Suprapubic skin (tissue), 4 donors: ENCODE results near the gene CCDC148. TPM values are rescaled to one million over a fixed set of nuclear protein-coding genes. Genes with fewer than 3 reads are reported as not detected.
"Not testable (repeated sequence)": the region's sequence is repeated elsewhere in the genome, so short reads cannot be mapped to it uniquely, and the experiment has no call there.

Source experiments
- DNase-seq, 2 donors: peaks; one replicate each; pipeline ENCODE4 v3.0.0-alpha.2; 2019; ENCODE audit warnings: low spot score in 2 of 2
- H3K27ac ChIP-seq: fragments of 200-600 bp; sonication (generic); one replicate; pipeline ENCODE4 v1.5.1; 2019
- H3K27me3 ChIP-seq: fragments of 200-600 bp; sonication (generic); one replicate; pipeline ENCODE4 v1.5.1; 2019
- H3K36me3 ChIP-seq: fragments of 200-600 bp; sonication (generic); one replicate; pipeline ENCODE4 v1.5.1; 2019
- H3K4me1 ChIP-seq: fragments of 200-600 bp; sonication (generic); one replicate; pipeline ENCODE4 v1.5.1; 2019
- H3K4me3 ChIP-seq: fragments of 200-600 bp; sonication (generic); one replicate; pipeline ENCODE4 v1.5.1; 2019; ENCODE audit warnings: mild to moderate bottlenecking
- H3K9me3 ChIP-seq: fragments of 200-600 bp; sonication (generic); one replicate; pipeline ENCODE4 v1.5.1; 2019
- EP300 ChIP-seq: sonication (generic); formaldehyde crosslinking; IDR thresholded peaks from one replicate; pipeline ENCODE4 v1.6.1; 2017; ENCODE audit warnings: antibody characterized with exemption
- POLR2A ChIP-seq, 2 donors: fragments of 450-650 bp; IDR thresholded peaks; one replicate each; pipeline ENCODE4 v1.6.1; 2017; ENCODE audit warnings: antibody characterized with exemption in 2 of 2, mild to moderate bottlenecking in 2 of 2, moderate library complexity in 2 of 2
- POLR2AphosphoS5 ChIP-seq, 3 donors: sonication (generic); formaldehyde crosslinking; IDR thresholded peaks; one replicate each; pipeline ENCODE4 v1.6.1; 2017; ENCODE audit warnings: antibody characterized with exemption in 3 of 3
- WGBS: methylation state at CpG from one replicate; pipeline ENCODE4 v1.1.5; 2018; 5-methylcytosine and 5-hydroxymethylcytosine counted together
- total RNA-seq, 4 donors: library from RNA; depleted of rRNA; stranded (reverse); fragments of >200 nt; gene quantifications; one replicate each; pipeline ENCODE4 v1.1.0, GENCODE V29; 2016
- TF ChIP-seq, protein P1 (sequence below), 2 donors: fragments of 200-600 bp in 1 of 2; fragments of 450-650 bp in 1 of 2; sonication (generic) in 1 of 2; IDR thresholded peaks; one replicate each; pipeline ENCODE4 v1.5.1; 2016 to 2019; ENCODE audit warnings: antibody characterized with exemption in 2 of 2, mild to moderate bottlenecking in 1 of 2, moderate library complexity in 1 of 2

CCDC148 gene
- total RNA-seq, 4 donors from 2014 or later: 0.29 to 0.72 (median 0.42) TPM; not detected in 1

DNA sequence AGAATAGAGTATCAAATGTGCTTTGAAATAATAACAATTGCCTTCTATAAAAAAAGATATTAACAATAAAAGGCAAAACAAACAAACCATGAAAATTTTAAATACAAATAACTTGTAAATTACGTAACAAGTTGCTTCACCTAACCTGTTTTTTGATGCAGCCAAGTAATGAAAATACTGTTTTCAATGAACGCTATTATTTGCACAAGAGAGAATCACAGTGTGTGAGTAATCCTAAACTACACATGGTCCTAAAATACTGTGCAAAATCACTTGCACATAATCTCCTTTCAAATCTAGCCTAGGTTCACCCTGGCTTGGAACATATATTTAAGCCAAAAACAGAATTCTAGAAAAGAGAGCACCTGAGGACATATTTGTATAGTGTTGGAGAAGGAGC, 98.9 kb downstream of the CCDC148 start:
- 64% methylated on average over 2 of the region's 2 CpGs for WGBS
- no peaks in the 10 kb centered on the region for H3K36me3 ChIP-seq
- H3K27me3 ChIP-seq: no peaks in the 10 kb centered on the region
- no peaks in the 10 kb centered on the region for H3K9me3 ChIP-seq
- no peak overlapping the region for H3K4me3 ChIP-seq
- no peaks in the 10 kb centered on the region for H3K4me1 ChIP-seq
- DNase-seq: no peak
- TF ChIP-seq POLR2AphosphoS5 (IDR thresholded peaks at IDR 0.05) (no peak), EP300 (no peak), POLR2A (IDR thresholded peaks at IDR 0.05) (no peak)
- TF ChIP-seq, protein P1, sequence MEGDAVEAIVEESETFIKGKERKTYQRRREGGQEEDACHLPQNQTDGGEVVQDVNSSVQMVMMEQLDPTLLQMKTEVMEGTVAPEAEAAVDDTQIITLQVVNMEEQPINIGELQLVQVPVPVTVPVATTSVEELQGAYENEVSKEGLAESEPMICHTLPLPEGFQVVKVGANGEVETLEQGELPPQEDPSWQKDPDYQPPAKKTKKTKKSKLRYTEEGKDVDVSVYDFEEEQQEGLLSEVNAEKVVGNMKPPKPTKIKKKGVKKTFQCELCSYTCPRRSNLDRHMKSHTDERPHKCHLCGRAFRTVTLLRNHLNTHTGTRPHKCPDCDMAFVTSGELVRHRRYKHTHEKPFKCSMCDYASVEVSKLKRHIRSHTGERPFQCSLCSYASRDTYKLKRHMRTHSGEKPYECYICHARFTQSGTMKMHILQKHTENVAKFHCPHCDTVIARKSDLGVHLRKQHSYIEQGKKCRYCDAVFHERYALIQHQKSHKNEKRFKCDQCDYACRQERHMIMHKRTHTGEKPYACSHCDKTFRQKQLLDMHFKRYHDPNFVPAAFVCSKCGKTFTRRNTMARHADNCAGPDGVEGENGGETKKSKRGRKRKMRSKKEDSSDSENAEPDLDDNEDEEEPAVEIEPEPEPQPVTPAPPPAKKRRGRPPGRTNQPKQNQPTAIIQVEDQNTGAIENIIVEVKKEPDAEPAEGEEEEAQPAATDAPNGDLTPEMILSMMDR (IDR thresholded peaks at IDR 0.05): no peak
- no peak overlapping the region for H3K27ac ChIP-seq

- H3K27ac ChIP-seq: no peak overlapping the region
- H3K36me3 ChIP-seq: no peaks in the 10 kb centered on the region
- no peaks in the 10 kb centered on the region for H3K4me1 ChIP-seq
- no peaks in the 10 kb centered on the region for H3K9me3 ChIP-seq
- H3K27me3 ChIP-seq: no peaks in the 10 kb centered on the region
- TF ChIP-seq EP300: no peak
- TF ChIP-seq, protein P1 (IDR thresholded peaks at IDR 0.05): no peak
- no peak for TF ChIP-seq POLR2AphosphoS5 (IDR thresholded peaks at IDR 0.05)
- TF ChIP-seq POLR2A (IDR thresholded peaks at IDR 0.05): no peak
- no peak overlapping the region for H3K4me3 ChIP-seq
- WGBS: 92% methylated on average over 1 of the region's 1 CpG
- DNase-seq: no peak
These were observed 99.4 kb downstream of the CCDC148 start for GRCh38 chr2:158357122-158357521.

- not testable (repeated sequence) for H3K36me3 ChIP-seq, H3K4me3 ChIP-seq, H3K9me3 ChIP-seq, DNase-seq, H3K27ac ChIP-seq, H3K4me1 ChIP-seq, H3K27me3 ChIP-seq
- WGBS: no CpG with 5 or more reads among the region's 14 CpGs
These were observed 105.1 kb downstream of the CCDC148 start for GRCh38 chr2:158351466-158351816.

- H3K27ac ChIP-seq, DNase-seq, H3K4me1 ChIP-seq, H3K9me3 ChIP-seq, H3K27me3 ChIP-seq, H3K36me3 ChIP-seq, H3K4me3 ChIP-seq: not testable (repeated sequence)
- whole genome bisulfite sequencing: 95% methylated on average over 18 of the region's 20 CpGs
These were observed 105.6 kb downstream of the CCDC148 start for GRCh38 chr2:158350751-158351465.

GRCh38 chr2:158346032-158346431, 110.5 kb downstream of the CCDC148 start:
- WGBS: 91% methylated on average over 2 of the region's 2 CpGs
- no peak overlapping the region for H3K27ac ChIP-seq
- H3K4me1 ChIP-seq: no peaks in the 10 kb centered on the region
- no peaks in the 10 kb centered on the region for H3K36me3 ChIP-seq
- H3K9me3 ChIP-seq: no peaks in the 10 kb centered on the region
- DNase-seq: no peak
- no peak for TF ChIP-seq POLR2A (IDR thresholded peaks at IDR 0.05)
- TF ChIP-seq, protein P1 (IDR thresholded peaks at IDR 0.05): no peak
- TF ChIP-seq EP300: no peak
- TF ChIP-seq POLR2AphosphoS5 (IDR thresholded peaks at IDR 0.05): no peak
- H3K4me3 ChIP-seq: no peak overlapping the region
- no peaks in the 10 kb centered on the region for H3K27me3 ChIP-seq

- H3K27me3 ChIP-seq: no peaks in the 10 kb centered on the region
- DNase-seq: no peak
- H3K4me3 ChIP-seq: no peak overlapping the region
- no peaks in the 10 kb centered on the region for H3K36me3 ChIP-seq
- no peaks in the 10 kb centered on the region for H3K4me1 ChIP-seq
- no peaks in the 10 kb centered on the region for H3K9me3 ChIP-seq
- H3K27ac ChIP-seq: no peak overlapping the region
- TF ChIP-seq EP300 (no peak), POLR2A (IDR thresholded peaks at IDR 0.05) (no peak), POLR2AphosphoS5 (IDR thresholded peaks at IDR 0.05) (no peak)
- TF ChIP-seq, protein P1 (IDR thresholded peaks at IDR 0.05): no peak
These were observed 117.0 kb downstream of the CCDC148 start for GRCh38 chr2:158339513-158339912.
